Cardiac fibroblast (primary cell): ENCODE results near the gene NRG3.
"Not testable (repeated sequence)": the region's sequence is repeated elsewhere in the genome, so short reads cannot be mapped to it uniquely, and the experiment has no call there.

Experiments
- DNase-seq, 2 donors: peaks; one replicate each; pipeline versions ENCODE4 v3.0.0 to v3.0.0-alpha.2; 2010; ENCODE audit warnings: low read depth in 2 of 2
- H3K4me3 ChIP-seq, 2 donors: replicated peaks in 1 of 2; 1 replicate in 1 of 2; 2 replicates in 1 of 2; pipeline ENCODE4 v1.5.1; 2011; ENCODE audit warnings: low read depth in 2 of 2, low read length in 2 of 2, mild to moderate bottlenecking in 2 of 2, moderate library complexity in 1 of 2
- CTCF ChIP-seq: IDR thresholded peaks from one replicate; pipeline ENCODE4 v1.5.1; 2011; ENCODE audit warnings: low read depth, mild to moderate bottlenecking, low read length, inconsistent platforms

The NRG3 gene

GRCh38 chr10:82319562-82319961 is 444.6 kb downstream of the NRG3 start:
- DNase-seq = no peak
- TF ChIP-seq CTCF = no peak

GRCh38 chr10:82321724-82322123 is 446.7 kb downstream of the NRG3 start:
- no peak for DNase-seq
- H3K4me3 ChIP-seq = no peak overlapping the region
- no peak for TF ChIP-seq CTCF

More at GRCh38 chr10:82319562-82319961, 444.6 kb downstream of the NRG3 start:
- H3K4me3 ChIP-seq = no peak overlapping the region

- no peak for TF ChIP-seq CTCF
- no peak overlapping the region for H3K4me3 ChIP-seq
- no peak for DNase-seq
These were observed 456.7 kb downstream of the NRG3 start for GRCh38 chr10:82331716-82332115.

GRCh38 chr10:82335831-82336230 is 460.8 kb downstream of the NRG3 start:
- DNase-seq = peak in 1 of 2 donors; percentile 3
- TF ChIP-seq CTCF = no peak
- H3K4me3 ChIP-seq = no peak overlapping the region

GRCh38 chr10:82340166-82340565 is 465.2 kb downstream of the NRG3 start:
- peak in 1 of 2 donors; percentile 10 for DNase-seq

GRCh38 chr10:82349590-82349989 is 474.6 kb downstream of the NRG3 start:
- not testable (repeated sequence) for DNase-seq, H3K4me3 ChIP-seq

More at GRCh38 chr10:82340166-82340565, 465.2 kb downstream of the NRG3 start:
- no peak for TF ChIP-seq CTCF
- no peak overlapping the region for H3K4me3 ChIP-seq

- TF ChIP-seq CTCF = no peak
- no peak for DNase-seq
- H3K4me3 ChIP-seq = no peak overlapping the region
These were observed 478.4 kb downstream of the NRG3 start for GRCh38 chr10:82353381-82353780.
